Measurements from ENCODE around the gene PSMG2. TPM values are rescaled to one million over a fixed set of nuclear protein-coding genes. Genes with fewer than 3 reads are reported as not detected.

The PSMG2 gene
- total and polyA plus RNA-seq, 9 of the 15 experiments (the other 6 are each of a cell fraction or from before 2014, with no cell fraction given), result 59.9 to 271 (median 111) TPM

DNA sequence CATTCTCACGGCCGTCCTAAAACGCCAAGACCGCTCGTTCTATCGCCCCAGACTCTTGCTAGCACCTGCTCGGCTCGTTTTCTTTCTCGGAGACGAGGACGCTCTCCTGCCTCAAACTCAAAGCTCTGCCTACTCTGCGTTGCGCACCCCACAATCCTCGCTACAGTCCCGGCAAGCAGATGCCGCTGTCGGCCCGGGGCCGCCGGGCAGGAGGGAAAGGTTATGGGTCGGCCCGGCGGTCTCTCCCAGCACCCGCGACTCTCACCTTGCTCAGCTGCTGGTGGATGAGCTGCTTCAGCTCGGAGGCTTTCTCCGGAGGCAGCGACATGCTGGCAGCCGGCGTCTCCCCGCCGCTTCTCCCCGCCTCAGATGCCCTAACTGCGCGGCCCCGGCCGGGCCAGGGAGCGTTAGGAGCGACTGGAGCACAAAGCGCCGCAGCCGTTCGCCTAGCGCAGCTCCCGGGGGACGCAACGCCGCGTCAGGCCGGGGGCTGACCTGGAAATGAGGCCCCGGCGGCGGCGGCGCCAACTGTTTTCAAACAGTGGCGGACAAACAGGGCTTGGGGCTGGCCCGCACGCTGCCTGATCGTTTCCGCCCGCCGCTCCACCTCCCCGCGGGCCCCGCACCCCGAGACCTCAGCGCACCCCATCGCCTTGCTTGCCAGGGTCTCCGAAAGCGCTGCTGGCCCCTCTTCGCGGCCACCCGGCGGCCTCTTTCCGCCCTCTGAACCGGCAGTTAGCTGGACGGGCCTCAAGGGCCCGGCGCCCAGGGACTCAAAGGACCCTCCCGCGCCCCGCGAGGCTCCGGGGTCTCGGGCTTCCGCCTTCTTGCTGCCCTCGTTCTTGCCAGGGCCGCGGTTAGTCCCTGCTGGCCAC, at the start of gene PSMG2, which contains the start of gene CEP76 (continued):
- TF ChIP-seq, protein P1, sequence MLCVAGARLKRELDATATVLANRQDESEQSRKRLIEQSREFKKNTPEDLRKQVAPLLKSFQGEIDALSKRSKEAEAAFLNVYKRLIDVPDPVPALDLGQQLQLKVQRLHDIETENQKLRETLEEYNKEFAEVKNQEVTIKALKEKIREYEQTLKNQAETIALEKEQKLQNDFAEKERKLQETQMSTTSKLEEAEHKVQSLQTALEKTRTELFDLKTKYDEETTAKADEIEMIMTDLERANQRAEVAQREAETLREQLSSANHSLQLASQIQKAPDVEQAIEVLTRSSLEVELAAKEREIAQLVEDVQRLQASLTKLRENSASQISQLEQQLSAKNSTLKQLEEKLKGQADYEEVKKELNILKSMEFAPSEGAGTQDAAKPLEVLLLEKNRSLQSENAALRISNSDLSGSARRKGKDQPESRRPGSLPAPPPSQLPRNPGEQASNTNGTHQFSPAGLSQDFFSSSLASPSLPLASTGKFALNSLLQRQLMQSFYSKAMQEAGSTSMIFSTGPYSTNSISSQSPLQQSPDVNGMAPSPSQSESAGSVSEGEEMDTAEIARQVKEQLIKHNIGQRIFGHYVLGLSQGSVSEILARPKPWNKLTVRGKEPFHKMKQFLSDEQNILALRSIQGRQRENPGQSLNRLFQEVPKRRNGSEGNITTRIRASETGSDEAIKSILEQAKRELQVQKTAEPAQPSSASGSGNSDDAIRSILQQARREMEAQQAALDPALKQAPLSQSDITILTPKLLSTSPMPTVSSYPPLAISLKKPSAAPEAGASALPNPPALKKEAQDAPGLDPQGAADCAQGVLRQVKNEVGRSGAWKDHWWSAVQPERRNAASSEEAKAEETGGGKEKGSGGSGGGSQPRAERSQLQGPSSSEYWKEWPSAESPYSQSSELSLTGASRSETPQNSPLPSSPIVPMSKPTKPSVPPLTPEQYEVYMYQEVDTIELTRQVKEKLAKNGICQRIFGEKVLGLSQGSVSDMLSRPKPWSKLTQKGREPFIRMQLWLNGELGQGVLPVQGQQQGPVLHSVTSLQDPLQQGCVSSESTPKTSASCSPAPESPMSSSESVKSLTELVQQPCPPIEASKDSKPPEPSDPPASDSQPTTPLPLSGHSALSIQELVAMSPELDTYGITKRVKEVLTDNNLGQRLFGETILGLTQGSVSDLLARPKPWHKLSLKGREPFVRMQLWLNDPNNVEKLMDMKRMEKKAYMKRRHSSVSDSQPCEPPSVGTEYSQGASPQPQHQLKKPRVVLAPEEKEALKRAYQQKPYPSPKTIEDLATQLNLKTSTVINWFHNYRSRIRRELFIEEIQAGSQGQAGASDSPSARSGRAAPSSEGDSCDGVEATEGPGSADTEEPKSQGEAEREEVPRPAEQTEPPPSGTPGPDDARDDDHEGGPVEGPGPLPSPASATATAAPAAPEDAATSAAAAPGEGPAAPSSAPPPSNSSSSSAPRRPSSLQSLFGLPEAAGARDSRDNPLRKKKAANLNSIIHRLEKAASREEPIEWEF (CRISPR knock-in tag; IDR thresholded peaks at IDR 0.05), result 0 out of 2 replicates have a peak, but pooled peaks have one; percentile 8
- no peak for TF ChIP-seq TRIM24 (IDR thresholded peaks at IDR 0.05)
- no peak for TF ChIP-seq TRIM28 (IDR thresholded peaks at IDR 0.05)
- no peak for TF ChIP-seq CBFA2T2 (conservative IDR thresholded peaks at IDR 0.05)
- TF ChIP-seq POLR2H (tag; IDR thresholded peaks at IDR 0.05; ENCODE audit: low read depth), result peak; percentile 85
- peak; percentile 41; the same call in 1 of the 2 replicates for TF ChIP-seq SPI1 (IDR thresholded peaks at IDR 0.05; ENCODE audit: borderline replicate concordance, low read depth, low read length)
- no peak for TF ChIP-seq SLC30A9 (CRISPR knock-in tag; IDR thresholded peaks at IDR 0.05)
- TF ChIP-seq NR2F6 (CRISPR knock-in tag; IDR thresholded peaks at IDR 0.05), result no peak
- no peak for TF ChIP-seq ZNF644 (tag; IDR thresholded peaks at IDR 0.05; ENCODE audit: low read depth)
- peak; percentile 85 to 87 for TF ChIP-seq NRF1 (conservative IDR thresholded peaks at IDR 0.05 in 1 of 2, IDR thresholded peaks at IDR 0.05 in 1 of 2)
- no peak for TF ChIP-seq IFI16 (CRISPR knock-in tag; IDR thresholded peaks at IDR 0.05)
- TF ChIP-seq SP1 (CRISPR knock-in tag; IDR thresholded peaks at IDR 0.05), result peak; percentile 41; the same call in 1 of the 2 replicates
- no peak for TF ChIP-seq BMI1 (IDR thresholded peaks at IDR 0.05; ENCODE audit: low read length)
- TF ChIP-seq CREB1 (IDR thresholded peaks at IDR 0.05), result peak; percentile 67
- peak; percentile 73; the same call in 1 of the 2 replicates for TF ChIP-seq CREB1 (CRISPR knock-in tag; IDR thresholded peaks at IDR 0.05)
- no peak for TF ChIP-seq ZNF766 (CRISPR knock-in tag; conservative IDR thresholded peaks at IDR 0.05)
- TF ChIP-seq, protein P2, sequence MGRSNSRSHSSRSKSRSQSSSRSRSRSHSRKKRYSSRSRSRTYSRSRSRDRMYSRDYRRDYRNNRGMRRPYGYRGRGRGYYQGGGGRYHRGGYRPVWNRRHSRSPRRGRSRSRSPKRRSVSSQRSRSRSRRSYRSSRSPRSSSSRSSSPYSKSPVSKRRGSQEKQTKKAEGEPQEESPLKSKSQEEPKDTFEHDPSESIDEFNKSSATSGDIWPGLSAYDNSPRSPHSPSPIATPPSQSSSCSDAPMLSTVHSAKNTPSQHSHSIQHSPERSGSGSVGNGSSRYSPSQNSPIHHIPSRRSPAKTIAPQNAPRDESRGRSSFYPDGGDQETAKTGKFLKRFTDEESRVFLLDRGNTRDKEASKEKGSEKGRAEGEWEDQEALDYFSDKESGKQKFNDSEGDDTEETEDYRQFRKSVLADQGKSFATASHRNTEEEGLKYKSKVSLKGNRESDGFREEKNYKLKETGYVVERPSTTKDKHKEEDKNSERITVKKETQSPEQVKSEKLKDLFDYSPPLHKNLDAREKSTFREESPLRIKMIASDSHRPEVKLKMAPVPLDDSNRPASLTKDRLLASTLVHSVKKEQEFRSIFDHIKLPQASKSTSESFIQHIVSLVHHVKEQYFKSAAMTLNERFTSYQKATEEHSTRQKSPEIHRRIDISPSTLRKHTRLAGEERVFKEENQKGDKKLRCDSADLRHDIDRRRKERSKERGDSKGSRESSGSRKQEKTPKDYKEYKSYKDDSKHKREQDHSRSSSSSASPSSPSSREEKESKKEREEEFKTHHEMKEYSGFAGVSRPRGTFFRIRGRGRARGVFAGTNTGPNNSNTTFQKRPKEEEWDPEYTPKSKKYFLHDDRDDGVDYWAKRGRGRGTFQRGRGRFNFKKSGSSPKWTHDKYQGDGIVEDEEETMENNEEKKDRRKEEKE (IDR thresholded peaks at IDR 0.05; ENCODE audit: borderline replicate concordance in 1 of 2, control insufficient read depth in 1 of 2, low read depth in 2 of 2, low read length in 1 of 2), result no peak
- no peak for TF ChIP-seq SMARCB1 (IDR thresholded peaks at IDR 0.05; ENCODE audit: insufficient read length, low read depth)
- no peak for TF ChIP-seq KDM2B (CRISPR knock-in tag; IDR thresholded peaks at IDR 0.05)

All from K562 (cell line).